SK-N-SH (cell line): ENCODE results near the gene MST1R. TPM values are rescaled to one million over a fixed set of nuclear protein-coding genes. Genes with fewer than 3 reads are reported as not detected.

ENCODE experiments used
- CTCF ChIA-PET: fragments of 300-600, 350-600 bp; formaldehyde crosslinking; extraction: SDS; loops from one replicate; lab custom pipeline; 2021; lab: Yijun Ruan, JAX
- POLR2A ChIA-PET: fragments of 350-600 bp; sonication (Branson Sonifier 250); formaldehyde crosslinking; extraction: SDS; loops from one replicate; lab custom pipeline; 2020; ENCODE audit warnings: antibody characterized with exemption, inconsistent platforms; lab: Yijun Ruan, JAX
- DNase-seq: peaks from one replicate; pipeline ENCODE4 v3.0.0; 2012
- H2AFZ ChIP-seq: fragments of 200-600 bp; sonication (generic); 2 replicates; pipeline ENCODE4 v1.8.1; 2016; ENCODE audit warnings: antibody characterized with exemption, mild to moderate bottlenecking, low read depth
- H3F3A ChIP-seq: fragments of 200-600 bp; sonication (generic); replicated peaks from 2 replicates; pipeline ENCODE3; 2016; ENCODE audit warnings: antibody characterized with exemption, mild to moderate bottlenecking; ENCODE audit not compliant: insufficient read depth
- H3K27ac ChIP-seq, 2 experiments: fragments of 200-500 bp in 1 of 2; fragments of 200-600 bp in 1 of 2; sonication (Bioruptor generic) in 1 of 2; sonication (generic), shearing (Covaris generic) in 1 of 2; 2 replicates each; pipeline versions ENCODE4 v1.5.1 to v1.6.1; 2014 to 2016; ENCODE audit warnings: low read depth in 2 of 2, inconsistent platforms in 1 of 2, low read length in 1 of 2, mild to moderate bottlenecking in 1 of 2, mixed read lengths in 1 of 2
- H3K27me3 ChIP-seq: fragments of 200-600 bp; sonication (generic), shearing (Covaris generic); 2 replicates; pipeline ENCODE4 v1.6.1; 2016; ENCODE audit warnings: mixed run types; ENCODE audit not compliant: insufficient read depth
- H3K36me3 ChIP-seq, 2 experiments: fragments of 200-500 bp in 1 of 2; fragments of 200-600 bp in 1 of 2; sonication (Bioruptor generic) in 1 of 2; sonication (generic) in 1 of 2; replicated peaks in 1 of 2; 2 replicates each; pipeline versions ENCODE3 to v1.5.1; 2014 to 2016; ENCODE audit warnings: low read length in 1 of 2, mild to moderate bottlenecking in 1 of 2; ENCODE audit not compliant: insufficient read depth in 2 of 2, control insufficient read depth in 1 of 2
- H3K4me1 ChIP-seq, 2 experiments: fragments of 200-500 bp in 1 of 2; fragments of 200-600 bp in 1 of 2; sonication (Bioruptor generic) in 1 of 2; sonication (generic), shearing (Covaris generic) in 1 of 2; 2 replicates each; pipeline versions ENCODE4 v1.5.1 to v1.6.1; 2014 to 2016; ENCODE audit warnings: low read depth in 1 of 2, low read length in 1 of 2, mixed run types in 1 of 2; ENCODE audit not compliant: insufficient read depth in 2 of 2, control insufficient read depth in 1 of 2
- H3K4me2 ChIP-seq: fragments of 200-600 bp; sonication (generic), shearing (Covaris generic); 2 replicates; pipeline ENCODE4 v1.6.1; 2017; ENCODE audit warnings: mixed run types
- H3K4me3 ChIP-seq, 2 experiments: fragments of 200-500 bp in 1 of 2; fragments of 200-600 bp in 1 of 2; sonication (Bioruptor generic) in 1 of 2; sonication (generic), shearing (Covaris generic) in 1 of 2; 2 replicates each; pipeline versions ENCODE4 v1.5.1 to v1.8.1; 2014 to 2016; ENCODE audit warnings: low read depth in 2 of 2, inconsistent platforms in 1 of 2, low read length in 1 of 2, mild to moderate bottlenecking in 1 of 2, mixed read lengths in 1 of 2, moderate library complexity in 1 of 2
- H3K79me2 ChIP-seq: fragments of 200-600 bp; sonication (generic); 2 replicates; pipeline ENCODE4 v1.8.1; 2017; ENCODE audit warnings: mild to moderate bottlenecking; ENCODE audit not compliant: insufficient read depth
- H3K9ac ChIP-seq: fragments of 200-600 bp; sonication (generic); 2 replicates; pipeline ENCODE4 v1.6.1; 2017; ENCODE audit warnings: mixed run types
- H3K9me2 ChIP-seq: fragments of 200-600 bp; sonication (generic); 2 replicates; pipeline ENCODE4 v1.6.1; 2017; ENCODE audit warnings: mixed run types
- H3K9me3 ChIP-seq: fragments of 200-600 bp; sonication (generic); 2 replicates; pipeline ENCODE4 v1.6.1; 2017; ENCODE audit warnings: mixed run types, mild to moderate bottlenecking, moderate library complexity
- H4K20me1 ChIP-seq: fragments of 200-600 bp; sonication (generic); 2 replicates; pipeline ENCODE4 v1.6.1; 2017; ENCODE audit warnings: mild to moderate bottlenecking, mixed run types; ENCODE audit not compliant: insufficient read depth
- CHD2 ChIP-seq: fragments of 150-350 bp; IDR thresholded peaks from 2 replicates; pipeline ENCODE4 v1.6.1; 2018; ENCODE audit warnings: low read length; ENCODE audit not compliant: partially characterized antibody
- FOSL2 ChIP-seq: IDR thresholded peaks from 2 replicates; pipeline ENCODE4 v1.4.0; 2012; ENCODE audit warnings: low read depth, mild to moderate bottlenecking, moderate library complexity, borderline replicate concordance
- FOXM1 ChIP-seq: IDR thresholded peaks from 2 replicates; pipeline ENCODE4 v1.4.0; 2012; ENCODE audit warnings: low read depth, mild to moderate bottlenecking
- GABPA ChIP-seq: IDR thresholded peaks from 2 replicates; pipeline ENCODE4 v1.4.0; 2012; ENCODE audit warnings: low read depth, mild to moderate bottlenecking
- GATA2 ChIP-seq: sonication (generic); formaldehyde crosslinking; IDR thresholded peaks from 2 replicates; pipeline ENCODE4 v1.5.0; 2020; ENCODE audit warnings: mild to moderate bottlenecking, missing genetic modification reagents
- NFIC ChIP-seq: IDR thresholded peaks from 2 replicates; pipeline ENCODE4 v1.4.0; 2012; ENCODE audit warnings: borderline replicate concordance
- NRF1 ChIP-seq: IDR thresholded peaks from 2 replicates; pipeline ENCODE4 v1.6.1; 2012; ENCODE audit warnings: low read depth, mild to moderate bottlenecking, low read length
- PBX3 ChIP-seq: IDR thresholded peaks from 2 replicates; pipeline ENCODE4; 2012
- POLR2AphosphoS5 ChIP-seq: IDR thresholded peaks from 2 replicates; pipeline ENCODE4 v1.6.1; 2012; ENCODE audit warnings: low read depth, low read length
- RFX5 ChIP-seq: IDR thresholded peaks from 2 replicates; pipeline ENCODE4 v1.6.1; 2012; ENCODE audit warnings: mild to moderate bottlenecking, improper control_type of control experiment, low read length
- TCF12 ChIP-seq: IDR thresholded peaks from 2 replicates; pipeline ENCODE4 v1.4.0; 2012
- YY1 ChIP-seq: IDR thresholded peaks from 2 replicates; pipeline ENCODE4 v1.4.0; 2012; ENCODE audit warnings: low read depth, mild to moderate bottlenecking
- ZBTB33 ChIP-seq: IDR thresholded peaks from 2 replicates; pipeline ENCODE4 v1.4.0; 2012; ENCODE audit warnings: low read depth, borderline replicate concordance
- whole genome bisulfite sequencing: methylation state at CpG from one replicate; pipeline ENCODE4 v1.1.6; 2017; ENCODE audit warnings: low lambda C conversion rate; 5-methylcytosine and 5-hydroxymethylcytosine counted together
- polyA plus RNA-seq, 3 experiments: library from polyadenylated mRNA; depleted of rRNA; stranded (reverse); fragments of >200 nt; gene quantifications; 2 replicates each; pipeline ENCODE4 v1.2.3, GENCODE V29; 2012

MST1R gene
- polyA plus RNA-seq, 1 of the 3 experiments (the other 2 are of a cell fraction) = 0.23 TPM

GRCh38 chr3:49883998-49884397 is 19.7 kb downstream of the MST1R start:
- Histone ChIP-seq H3K9ac (no peak overlapping the region), H2AFZ (no peak overlapping the region), H3K27me3 (no peaks in the 10 kb centered on the region), H3K4me1 (no peaks in the 10 kb centered on the region), H3K4me2 (no peak overlapping the region), H3K9me2 (no peaks in the 10 kb centered on the region), H3K27ac (no peak overlapping the region), H3K79me2 (no peaks in the 10 kb centered on the region)
- 63% methylated on average over 2 of the region's 4 CpGs for WGBS
- ChIA-PET CTCF (interaction anchor here (1.0 to 2.3 kb wide), 3 partner anchors 16 to 81 kb away, joined by 5 to 6 read pairs (median 6); partner anchors contain the start of gene INKA1), POLR2A (no interaction called here)
- TF ChIP-seq FOXM1 (no peak), NFIC (no peak), TCF12 (no peak), FOSL2 (no peak)
- TF ChIP-seq, all 33 proteins: peak for 0
- Histone ChIP-seq H3K9me3 (no peaks in the 10 kb centered on the region), H3K36me3 (no peaks in the 10 kb centered on the region), H3K4me3 (no peak overlapping the region), H4K20me1 (no peaks in the 10 kb centered on the region), H3F3A (no peaks in the 10 kb centered on the region)
- no peak for DNase-seq

DNA sequence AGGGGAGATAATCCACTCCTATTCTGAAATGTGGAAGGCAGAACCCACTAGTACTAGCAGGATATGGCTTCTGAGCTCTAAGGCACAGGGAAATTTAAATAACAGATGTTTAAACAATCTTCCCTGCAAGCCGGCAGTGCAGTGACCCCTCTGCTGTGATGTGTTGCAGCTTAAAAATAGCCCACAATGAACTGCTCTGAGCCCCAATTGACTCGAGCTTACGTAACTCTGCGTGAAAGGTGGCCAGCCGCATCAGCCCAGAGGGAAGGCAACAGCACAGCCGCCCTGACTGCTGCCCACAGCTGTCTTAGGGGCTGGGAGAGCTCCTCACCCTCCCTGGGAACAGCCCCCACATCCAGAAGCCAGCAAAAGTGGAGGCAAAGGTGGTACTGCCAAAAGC is 21.5 kb downstream of the MST1R start:
- TF ChIP-seq GABPA (no peak), RFX5 (no peak), YY1 (no peak), GATA2 (CRISPR knock-in tag) (no peak), CHD2 (no peak), ZBTB33 (no peak), NRF1 (no peak), TCF12 (no peak), PBX3 (no peak), POLR2AphosphoS5 (no peak)
- H3F3A ChIP-seq = no peaks in the 10 kb centered on the region
- H3K4me1 ChIP-seq = no peaks in the 10 kb centered on the region
- H3K79me2 ChIP-seq = no peaks in the 10 kb centered on the region
- no peak overlapping the region for H3K9ac ChIP-seq
- no peak overlapping the region for H3K4me2 ChIP-seq
- no peaks in the 10 kb centered on the region for H3K36me3 ChIP-seq
- POLR2A ChIA-PET = no interaction called here
- no peaks in the 10 kb centered on the region for H4K20me1 ChIP-seq
- H3K27me3 ChIP-seq = no peaks in the 10 kb centered on the region
- no peak overlapping the region for H2AFZ ChIP-seq
- no peak overlapping the region for H3K4me3 ChIP-seq
- DNase-seq = no peak
- no peaks in the 10 kb centered on the region for H3K9me2 ChIP-seq
- H3K27ac ChIP-seq = no peak overlapping the region
- CTCF ChIA-PET = interaction anchor here (0.6 to 2.0 kb wide), 7 partner anchors 9 to 343 kb away, joined by 3 to 6 read pairs (median 4); partner anchors contain the start of gene CAMKV
- WGBS = 38% methylated on average over 3 of the region's 6 CpGs
- no peaks in the 10 kb centered on the region for H3K9me3 ChIP-seq
